ENCODE results near the gene INTS1.

- TF ChIP-seq POLR2A (IDR thresholded peaks at IDR 0.05): no peak
- TF ChIP-seq, protein P1, sequence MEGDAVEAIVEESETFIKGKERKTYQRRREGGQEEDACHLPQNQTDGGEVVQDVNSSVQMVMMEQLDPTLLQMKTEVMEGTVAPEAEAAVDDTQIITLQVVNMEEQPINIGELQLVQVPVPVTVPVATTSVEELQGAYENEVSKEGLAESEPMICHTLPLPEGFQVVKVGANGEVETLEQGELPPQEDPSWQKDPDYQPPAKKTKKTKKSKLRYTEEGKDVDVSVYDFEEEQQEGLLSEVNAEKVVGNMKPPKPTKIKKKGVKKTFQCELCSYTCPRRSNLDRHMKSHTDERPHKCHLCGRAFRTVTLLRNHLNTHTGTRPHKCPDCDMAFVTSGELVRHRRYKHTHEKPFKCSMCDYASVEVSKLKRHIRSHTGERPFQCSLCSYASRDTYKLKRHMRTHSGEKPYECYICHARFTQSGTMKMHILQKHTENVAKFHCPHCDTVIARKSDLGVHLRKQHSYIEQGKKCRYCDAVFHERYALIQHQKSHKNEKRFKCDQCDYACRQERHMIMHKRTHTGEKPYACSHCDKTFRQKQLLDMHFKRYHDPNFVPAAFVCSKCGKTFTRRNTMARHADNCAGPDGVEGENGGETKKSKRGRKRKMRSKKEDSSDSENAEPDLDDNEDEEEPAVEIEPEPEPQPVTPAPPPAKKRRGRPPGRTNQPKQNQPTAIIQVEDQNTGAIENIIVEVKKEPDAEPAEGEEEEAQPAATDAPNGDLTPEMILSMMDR (IDR thresholded peaks at IDR 0.05): no peak
Measured at GRCh38 chr7:1424041-1424440, 80.1 kb downstream of the INTS1 start.
